Astrocyte of the hippocampus (primary cell): ENCODE results near the gene CACNA1G.

Experiments
- DNase-seq: peaks from one replicate; pipeline ENCODE4 v3.0.0; 2011; ENCODE audit warnings: low read depth, low spot score

The CACNA1G gene

DNA sequence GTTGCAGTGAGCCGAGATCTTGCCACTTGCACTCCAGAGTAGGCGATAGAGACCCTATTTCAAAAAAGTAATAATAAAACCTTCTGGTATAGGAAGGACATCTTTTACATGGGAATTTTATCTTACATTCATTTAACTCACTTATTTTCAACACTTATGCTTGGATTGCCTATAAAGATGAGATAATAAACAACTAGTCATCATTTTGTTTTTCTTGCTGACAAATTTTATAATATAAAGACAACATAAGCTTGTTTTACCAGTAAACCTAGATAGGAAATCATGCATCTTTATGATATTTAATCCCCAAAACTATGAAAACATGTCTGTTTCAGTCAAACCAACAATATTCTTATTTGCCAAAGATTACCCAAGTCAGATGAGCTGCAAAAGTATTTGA lies 91.1 kb downstream of the CACNA1G start:
- no peak for DNase-seq

DNA sequence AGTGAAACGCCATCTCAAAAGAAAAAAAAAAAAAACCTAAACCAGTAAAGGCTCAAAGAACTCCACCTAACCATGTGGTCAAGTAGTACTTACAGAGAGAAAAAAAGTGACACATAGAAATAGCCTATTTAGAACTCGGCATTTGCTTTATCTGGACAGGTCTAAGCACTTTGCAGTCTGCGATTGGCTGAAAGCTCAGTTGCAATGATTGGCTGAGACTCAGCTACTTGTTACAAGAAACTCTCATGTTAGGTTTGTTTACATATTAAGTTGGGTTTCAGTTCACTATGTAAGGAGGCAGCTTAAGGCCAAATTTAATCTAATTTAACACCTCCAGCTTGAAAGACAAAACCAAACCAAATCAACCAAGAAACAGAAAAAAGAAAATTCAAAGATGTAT lies 93.2 kb downstream of the CACNA1G start:
- DNase-seq: no peak

DNA sequence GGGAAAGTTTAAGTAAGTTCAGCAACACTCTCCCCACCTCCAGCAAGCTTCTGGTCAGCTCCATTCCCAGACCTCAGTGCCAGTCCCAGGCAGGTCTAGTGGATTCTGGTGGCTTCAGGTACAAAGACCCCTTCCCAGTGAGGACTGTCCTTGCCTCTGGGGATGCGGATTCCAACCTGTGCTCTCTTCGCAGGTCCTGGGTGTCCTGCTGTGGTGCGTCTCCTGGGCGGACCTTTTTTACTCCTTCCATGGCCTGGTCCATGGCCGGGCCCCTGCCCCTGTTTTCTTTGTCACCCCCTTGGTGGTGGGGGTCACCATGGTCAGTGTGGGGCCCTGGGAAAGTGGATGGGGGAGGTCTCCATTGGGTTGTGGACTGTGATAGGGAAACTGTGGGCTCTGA lies 96.0 kb downstream of the CACNA1G start:
- DNase-seq: no peak

DNA sequence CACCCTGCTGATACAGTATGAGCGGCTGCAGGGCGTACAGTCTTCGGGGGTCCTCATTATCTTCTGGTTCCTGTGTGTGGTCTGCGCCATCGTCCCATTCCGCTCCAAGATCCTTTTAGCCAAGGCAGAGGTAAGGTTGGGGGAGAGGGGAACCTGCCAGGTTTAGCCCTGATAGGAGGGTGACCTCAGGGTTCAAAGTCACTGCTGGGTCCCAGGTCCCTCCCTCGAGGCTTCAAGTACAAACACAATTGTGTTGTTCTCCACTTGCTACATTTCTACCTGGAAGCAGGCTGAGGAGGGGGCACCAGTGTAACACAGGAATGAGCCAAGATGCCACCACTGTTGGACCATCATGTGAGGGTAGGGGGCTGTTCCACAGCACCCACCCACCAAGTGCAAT lies 96.5 kb downstream of the CACNA1G start:
- DNase-seq: no peak

DNA sequence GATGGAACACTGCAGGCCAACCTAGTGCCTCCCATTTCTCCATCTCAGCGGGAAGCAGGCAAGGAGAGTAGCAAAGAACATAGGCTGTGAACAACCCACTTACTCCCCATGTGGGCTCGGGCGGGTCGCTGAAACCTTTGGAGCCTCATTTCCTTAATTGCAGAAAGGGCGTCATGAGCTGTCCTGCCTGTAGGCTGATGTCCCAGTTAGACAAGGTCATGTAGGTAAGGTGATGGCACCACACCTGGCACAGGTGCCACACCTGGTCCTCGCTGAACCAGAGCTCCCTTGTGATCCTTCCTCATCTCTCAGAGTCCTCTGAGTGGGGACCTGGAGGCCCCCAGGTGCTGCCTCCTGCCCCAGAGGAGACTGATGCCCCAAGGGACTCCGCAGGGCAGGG lies 97.1 kb downstream of the CACNA1G start:
- DNase-seq: no peak

DNA sequence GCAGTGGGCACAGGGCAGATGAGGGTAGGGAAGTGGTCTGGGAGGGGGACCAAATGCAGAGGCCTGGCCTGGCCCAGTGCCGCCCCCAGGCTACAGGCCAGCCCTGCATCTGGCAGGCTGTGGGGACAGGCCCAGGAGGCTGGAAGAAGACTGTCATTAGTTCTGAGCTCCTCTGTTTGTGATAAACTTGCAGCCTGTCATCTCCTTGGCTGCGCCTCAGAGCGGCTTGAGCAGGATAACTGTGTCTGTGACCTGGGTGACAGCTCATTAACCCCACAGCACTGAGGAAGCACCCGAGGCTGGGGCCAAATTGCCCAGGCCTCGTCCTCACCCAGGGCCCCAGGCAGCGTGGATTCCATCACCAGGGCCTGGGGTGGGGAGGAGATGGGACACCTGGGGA lies 98.1 kb downstream of the CACNA1G start:
- DNase-seq: no peak

DNA sequence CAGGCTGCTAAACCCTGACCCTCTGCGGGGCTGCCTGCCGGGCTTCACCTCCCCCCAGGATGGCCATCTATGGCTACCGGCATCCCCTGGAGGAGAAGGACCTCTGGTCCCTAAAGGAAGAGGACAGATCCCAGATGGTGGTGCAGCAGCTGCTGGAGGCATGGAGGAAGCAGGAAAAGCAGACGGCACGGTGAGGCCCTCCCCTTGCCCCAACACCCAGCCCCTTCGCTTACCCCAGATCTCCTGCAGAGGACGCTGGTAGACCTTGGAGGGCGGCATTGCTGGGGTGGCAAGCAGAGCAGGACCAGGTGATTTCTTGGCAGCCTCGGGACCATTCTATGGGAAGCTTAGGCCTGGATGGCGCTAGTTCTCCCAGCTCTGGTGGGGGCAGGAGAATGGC lies 98.7 kb downstream of the CACNA1G start:
- DNase-seq: no peak

DNA sequence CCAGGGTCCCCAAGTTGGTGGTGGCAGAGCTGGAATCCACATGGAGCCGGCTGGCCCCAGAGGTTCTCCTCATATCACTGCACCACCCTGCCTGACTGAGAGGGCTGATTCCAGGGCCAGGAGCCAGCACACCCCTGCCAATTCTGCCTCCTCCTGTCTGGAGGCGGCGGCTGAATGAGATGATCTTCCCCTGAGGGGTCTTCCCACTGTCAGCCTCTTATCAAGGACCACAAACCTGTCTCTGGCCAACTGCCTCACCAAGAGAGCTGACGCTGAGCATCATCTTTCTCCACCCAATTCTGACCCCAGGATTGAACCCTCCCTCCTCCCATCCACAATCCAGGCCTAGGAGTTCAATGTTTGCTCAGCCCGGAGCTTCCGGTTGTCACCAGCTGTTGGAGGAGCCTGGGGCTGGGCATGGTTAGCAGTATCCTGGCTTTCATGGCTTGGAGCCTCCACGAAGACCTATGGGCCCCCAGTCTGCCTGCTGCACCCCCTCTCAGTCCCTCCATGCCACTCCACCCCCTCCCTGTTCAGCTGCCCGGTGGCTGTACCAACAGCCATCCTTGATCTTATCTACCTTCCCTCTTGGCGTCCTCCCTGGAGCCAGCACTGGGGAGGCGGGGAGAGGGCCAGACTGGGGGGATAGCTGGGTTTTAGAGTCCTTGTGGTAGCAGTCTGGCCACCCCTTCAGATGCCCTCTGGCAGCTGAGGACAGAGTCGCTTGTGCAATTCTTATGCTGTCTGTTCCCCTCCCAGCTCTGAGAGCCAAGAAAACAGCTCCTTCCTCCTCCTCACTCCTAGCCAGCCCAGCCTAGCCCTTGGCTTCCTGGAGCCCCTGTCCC lies 99.7 kb downstream of the CACNA1G start:
- DNase-seq: no peak

DNA sequence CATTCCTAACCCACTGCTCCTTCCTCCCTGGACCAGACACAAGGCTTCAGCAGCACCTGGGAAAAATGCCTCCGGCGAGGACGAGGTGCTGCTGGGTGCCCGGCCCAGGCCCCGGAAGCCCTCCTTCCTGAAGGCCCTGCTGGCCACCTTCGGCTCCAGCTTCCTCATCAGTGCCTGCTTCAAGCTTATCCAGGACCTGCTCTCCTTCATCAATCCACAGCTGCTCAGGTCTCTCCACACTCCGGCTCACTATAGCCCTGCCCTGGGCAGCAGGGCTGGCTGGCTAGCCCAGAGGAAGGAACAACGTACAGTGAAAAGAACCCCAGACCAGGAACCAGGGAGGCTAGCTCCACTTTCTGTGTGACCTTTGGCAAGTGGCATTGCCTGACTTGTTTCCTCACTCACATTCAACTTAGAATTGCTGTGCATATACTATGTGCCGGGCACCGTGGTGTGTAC lies 100.4 kb downstream of the CACNA1G start:
- no peak for DNase-seq

DNA sequence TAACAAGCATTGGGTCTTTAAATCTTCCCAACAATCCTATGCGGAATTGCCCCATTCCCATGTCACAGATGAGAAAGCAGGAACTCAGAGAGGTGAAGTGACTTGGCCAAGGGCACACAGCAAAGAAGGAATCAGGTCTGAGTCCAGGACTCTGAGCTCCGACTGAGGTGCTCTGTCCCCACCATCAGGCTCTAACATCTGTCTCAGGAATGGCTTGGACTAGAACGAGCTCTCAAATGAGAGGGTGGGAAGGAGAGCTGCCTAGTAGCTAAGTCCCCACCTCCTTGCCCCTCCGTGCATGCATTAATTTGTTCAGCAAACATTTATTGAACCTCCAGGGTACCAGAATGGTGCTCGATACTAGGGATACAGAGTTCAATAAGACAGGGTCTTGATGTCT lies 100.8 kb downstream of the CACNA1G start:
- DNase-seq: no peak

DNA sequence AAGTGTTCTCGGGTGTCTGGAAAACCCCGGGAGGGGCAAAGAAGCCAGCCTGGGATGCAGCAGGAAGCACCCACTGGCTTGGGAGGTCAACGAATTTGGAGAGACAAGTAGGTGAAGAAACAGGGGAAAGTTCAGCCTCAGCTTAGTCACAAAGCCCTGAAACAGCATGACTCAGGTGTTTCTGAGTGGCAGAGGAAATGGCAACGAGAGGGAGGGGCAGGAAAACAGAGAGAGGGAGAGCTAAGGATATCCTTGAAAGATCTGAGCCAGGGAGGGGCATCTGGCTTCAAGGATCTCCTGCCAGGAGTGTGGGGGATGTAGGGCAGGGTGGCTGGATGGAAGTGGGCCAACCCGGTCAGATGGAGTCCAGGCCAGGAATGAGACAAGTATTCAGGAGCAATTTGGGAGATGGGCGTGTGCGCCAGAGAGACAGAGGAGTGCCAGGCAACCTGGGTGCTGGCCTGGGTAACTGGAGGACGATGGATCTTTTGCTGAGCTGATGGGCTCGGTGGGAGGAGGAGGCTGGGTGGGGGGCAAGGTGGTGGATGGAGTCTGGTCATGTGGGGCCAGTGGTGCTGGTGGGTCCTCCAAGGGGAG lies 101.4 kb downstream of the CACNA1G start:
- DNase-seq: peak; percentile 83

DNA sequence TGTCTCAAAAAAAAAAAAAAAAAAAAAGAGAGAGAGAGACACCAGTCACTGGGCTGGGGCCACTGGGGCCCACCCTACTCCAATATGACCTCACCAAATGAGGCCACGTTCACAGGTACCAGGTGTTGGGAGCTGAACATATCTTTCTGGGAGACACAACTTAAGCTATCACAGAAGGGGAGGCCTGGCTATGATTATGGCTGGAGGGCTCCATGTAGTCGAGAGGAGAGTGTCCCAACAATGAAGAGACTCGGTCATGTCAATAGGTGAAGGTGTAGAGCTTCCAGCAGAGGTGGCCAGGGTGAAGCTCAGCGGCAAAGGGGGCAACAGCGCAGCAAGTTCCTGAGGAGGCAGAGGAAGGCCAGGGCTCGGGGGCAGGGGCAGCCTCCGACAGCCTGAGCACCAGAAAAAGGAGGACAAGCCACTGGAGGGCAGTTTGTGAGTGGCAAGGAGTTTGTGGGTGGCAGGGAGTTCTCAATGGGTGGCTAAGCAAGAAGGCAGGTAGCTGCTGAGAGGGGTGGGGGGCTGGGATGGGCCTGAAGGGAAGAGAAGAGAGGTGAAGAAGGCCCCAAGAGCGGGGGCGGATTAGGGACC lies 102.2 kb downstream of the CACNA1G start:
- DNase-seq: no peak

DNA sequence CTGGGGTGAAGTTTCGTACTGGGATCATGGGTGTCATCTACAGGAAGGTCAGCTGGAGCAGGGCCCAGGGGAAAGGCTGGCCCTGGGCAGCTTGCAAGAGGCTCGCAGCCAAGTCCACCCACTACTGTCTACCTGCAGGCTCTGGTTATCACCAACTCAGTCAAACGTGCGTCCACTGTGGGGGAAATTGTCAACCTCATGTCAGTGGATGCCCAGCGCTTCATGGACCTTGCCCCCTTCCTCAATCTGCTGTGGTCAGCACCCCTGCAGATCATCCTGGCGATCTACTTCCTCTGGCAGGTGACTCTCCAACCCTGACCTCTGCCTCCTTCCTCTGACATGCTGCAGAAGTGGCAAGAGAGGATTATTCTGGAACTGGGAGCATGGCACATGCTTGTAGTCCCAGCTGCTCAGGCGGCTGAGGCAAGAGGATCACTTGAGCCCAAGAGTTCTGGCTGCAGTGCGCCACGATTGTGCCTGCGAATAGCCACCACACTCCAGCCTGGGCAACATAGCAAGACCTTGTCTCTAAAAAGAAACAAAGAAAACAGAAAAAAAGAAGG lies 103.4 kb downstream of the CACNA1G start:
- no peak for DNase-seq

DNA sequence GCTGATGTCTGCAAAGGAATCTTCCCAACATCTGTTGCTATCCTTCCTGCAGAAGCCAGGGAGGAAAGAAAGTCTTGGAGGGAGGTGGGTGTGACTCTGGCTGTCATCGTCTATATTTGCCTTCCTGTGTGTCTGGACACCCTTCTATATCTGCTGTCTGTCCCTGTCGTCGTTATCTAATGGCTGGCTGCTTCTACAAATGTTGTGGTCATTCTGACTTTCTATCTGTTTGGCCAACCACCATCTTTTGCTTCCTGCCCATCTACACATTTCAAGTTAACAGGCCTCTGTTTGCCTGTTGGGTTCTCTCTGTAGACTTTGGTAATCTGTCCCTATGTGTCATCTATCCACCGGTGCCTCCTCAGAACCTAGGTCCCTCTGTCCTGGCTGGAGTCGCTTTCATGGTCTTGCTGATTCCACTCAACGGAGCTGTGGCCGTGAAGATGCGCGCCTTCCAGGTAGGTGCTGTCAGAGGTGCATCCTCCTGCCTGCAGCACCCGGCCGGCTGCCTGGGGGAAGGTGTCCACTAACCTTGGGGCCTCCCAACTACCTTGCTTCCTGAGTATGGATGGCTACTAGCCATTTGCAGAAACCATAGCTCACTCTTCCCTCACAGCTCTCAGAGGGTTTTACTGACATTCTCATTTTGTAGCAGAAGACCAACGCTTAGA lies 104.4 kb downstream of the CACNA1G start:
- DNase-seq: no peak

DNA sequence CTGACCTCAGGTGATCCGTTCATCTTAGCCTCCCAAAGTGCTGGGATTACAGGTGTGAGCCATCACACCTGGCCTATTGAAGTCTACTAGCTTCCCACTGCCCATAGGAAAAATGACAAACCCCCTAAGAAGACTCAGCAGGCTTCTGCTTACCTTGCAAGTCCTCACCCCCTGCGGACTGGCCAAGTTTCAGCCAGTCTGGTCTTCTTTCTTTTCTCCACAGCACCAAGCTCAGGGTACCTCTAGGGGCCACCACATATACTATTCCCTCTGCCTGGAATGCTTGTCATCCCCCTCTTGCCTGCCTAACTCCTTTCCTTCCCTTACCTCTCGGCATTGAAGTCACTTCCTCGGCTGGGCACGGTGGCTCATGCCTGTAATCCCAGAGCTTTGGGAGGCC lies 105.3 kb downstream of the CACNA1G start:
- no peak for DNase-seq

DNA sequence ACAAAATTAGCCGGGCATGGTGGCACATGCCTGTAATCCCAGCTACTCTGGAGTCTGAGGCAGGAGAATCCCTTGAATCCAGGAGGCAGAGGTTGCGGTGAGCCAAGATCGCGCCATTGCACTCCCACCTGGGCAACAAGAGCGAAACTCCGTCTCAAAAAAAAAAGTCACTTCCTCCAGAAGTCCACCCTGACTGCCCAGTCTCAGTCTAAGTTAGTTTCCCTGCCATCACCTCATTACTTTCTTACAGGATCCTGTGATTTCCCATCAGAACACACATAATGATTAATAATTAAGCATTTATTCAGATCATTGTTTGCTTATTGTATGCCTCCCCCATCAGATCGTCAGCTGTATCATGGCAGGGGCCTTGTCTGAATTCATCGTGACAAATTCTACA lies 105.8 kb downstream of the CACNA1G start:
- no peak for DNase-seq

DNA sequence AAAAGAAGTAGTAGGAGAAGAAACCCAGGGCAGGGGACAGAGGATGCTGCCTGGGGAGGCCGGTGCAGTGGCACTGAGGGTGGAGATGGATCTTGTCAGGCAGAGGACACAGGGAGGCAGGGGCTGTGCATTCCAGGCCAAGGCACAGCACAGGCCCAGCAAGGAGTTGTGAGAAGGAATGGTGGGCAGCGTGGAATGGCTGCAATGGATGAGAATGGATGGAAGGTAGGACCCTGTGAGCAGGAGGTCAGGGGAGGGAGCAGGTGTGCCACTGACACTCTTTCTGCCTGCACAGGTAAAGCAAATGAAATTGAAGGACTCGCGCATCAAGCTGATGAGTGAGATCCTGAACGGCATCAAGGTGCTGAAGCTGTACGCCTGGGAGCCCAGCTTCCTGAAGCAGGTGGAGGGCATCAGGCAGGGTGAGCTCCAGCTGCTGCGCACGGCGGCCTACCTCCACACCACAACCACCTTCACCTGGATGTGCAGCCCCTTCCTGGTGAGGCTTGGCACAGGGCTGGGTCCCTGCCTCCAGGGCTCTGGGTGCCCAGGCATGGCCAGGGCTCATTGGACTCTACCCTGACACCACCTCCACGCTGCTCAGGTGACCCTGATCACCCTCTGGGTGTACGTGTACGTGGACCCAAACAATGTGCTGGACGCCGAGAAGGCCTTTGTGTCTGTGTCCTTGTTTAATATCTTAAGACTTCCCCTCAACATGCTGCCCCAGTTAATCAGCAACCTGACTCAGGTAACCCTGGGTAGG lies 106.9 kb downstream of the CACNA1G start:
- DNase-seq: no peak

DNA sequence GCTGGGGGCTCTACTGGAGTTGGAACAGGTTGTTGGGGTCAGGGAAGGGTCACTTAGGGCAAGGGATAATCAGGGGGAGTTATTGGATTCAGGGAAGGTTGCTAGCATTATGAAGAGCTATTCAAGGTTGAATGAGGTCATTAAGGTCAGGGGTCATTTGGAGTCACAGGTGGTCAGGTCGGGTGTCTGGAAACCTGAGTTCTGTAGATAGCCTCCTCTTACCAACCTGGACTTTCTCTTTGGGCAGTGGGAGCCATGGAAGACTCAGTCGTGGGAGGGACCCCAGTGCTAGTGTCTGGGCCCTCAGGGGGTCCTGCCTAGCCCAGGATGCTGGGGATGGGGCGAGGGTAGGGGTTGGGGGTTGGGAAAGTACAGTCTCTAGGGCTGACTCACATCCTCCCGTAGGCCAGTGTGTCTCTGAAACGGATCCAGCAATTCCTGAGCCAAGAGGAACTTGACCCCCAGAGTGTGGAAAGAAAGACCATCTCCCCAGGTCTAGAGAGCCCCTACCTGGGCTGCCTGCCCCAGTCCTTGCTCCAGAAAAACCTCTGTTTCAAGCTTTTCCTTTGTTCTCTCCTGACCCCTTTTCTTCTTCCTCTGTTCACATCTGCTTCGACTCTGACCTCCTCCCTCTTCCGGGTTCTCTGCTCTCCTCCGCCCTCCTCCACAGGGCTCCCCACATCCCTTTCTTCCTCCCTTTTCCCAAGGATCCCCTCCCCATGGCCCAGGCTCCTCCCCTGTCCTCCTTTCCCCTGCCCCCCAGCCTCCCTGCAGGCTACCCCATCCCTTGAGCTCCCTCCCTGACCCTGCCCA lies 107.7 kb downstream of the CACNA1G start:
- DNase-seq: peak; percentile 41

DNA sequence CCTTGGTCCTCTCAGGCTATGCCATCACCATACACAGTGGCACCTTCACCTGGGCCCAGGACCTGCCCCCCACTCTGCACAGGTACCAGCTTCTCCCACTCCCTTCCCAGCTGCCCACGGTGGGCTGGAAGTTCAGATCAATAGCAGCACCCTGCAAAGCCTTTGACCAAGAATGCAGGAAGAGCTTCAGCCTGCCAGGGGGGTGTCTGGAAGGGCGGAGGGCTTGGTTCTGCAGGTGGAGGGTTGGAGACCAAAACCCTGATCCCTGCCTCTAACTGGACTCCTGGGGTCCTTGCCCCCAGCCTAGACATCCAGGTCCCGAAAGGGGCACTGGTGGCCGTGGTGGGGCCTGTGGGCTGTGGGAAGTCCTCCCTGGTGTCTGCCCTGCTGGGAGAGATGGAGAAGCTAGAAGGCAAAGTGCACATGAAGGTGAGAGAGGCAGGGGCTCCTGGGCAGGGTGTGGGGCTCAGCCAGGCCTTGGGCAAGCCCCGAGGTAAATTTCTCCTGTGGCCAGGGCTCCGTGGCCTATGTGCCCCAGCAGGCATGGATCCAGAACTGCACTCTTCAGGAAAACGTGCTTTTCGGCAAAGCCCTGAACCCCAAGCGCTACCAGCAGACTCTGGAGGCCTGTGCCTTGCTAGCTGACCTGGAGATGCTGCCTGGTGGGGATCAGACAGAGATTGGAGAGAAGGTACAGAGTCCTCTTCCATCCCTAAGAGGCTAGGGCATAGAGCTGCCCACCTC lies 108.5 kb downstream of the CACNA1G start:
- no peak for DNase-seq

DNA sequence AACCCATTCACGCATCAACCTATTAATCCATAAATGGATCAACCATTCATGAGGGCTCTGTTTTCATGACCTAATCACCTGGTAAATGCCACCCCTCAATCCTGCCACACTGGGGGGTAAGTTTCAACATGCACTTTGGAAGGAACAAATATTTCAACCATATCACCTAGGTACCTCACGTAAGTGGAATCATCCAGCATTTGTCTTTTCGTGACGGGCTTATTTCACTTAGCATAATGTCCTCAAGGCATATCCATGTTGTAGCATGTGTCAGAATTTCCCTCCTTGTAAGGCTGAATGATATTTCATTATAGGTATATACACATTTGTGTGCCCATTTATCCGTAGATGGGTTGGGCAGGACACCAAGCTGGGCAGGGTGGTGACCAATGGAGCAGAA lies 111.6 kb downstream of the CACNA1G start:
- no peak for DNase-seq
